Stimulated activated CD8-positive, alpha-beta memory T cell treated with anti-CD3 and anti-CD28 coated beads, Interleukin-7, amount 100 ng/mL, for 1 hour (primary cell): Measurements from ENCODE around the gene RBM47.
"Not testable (repeated sequence)": the region's sequence is repeated elsewhere in the genome, so short reads cannot be mapped to it uniquely, and the experiment has no call there.

Experiments
- DNase-seq, 2 donors: peaks; one replicate each; pipeline ENCODE4 v3.0.0-alpha.2; 2020; ENCODE audit warnings: low read depth in 2 of 2

The RBM47 gene

DNA sequence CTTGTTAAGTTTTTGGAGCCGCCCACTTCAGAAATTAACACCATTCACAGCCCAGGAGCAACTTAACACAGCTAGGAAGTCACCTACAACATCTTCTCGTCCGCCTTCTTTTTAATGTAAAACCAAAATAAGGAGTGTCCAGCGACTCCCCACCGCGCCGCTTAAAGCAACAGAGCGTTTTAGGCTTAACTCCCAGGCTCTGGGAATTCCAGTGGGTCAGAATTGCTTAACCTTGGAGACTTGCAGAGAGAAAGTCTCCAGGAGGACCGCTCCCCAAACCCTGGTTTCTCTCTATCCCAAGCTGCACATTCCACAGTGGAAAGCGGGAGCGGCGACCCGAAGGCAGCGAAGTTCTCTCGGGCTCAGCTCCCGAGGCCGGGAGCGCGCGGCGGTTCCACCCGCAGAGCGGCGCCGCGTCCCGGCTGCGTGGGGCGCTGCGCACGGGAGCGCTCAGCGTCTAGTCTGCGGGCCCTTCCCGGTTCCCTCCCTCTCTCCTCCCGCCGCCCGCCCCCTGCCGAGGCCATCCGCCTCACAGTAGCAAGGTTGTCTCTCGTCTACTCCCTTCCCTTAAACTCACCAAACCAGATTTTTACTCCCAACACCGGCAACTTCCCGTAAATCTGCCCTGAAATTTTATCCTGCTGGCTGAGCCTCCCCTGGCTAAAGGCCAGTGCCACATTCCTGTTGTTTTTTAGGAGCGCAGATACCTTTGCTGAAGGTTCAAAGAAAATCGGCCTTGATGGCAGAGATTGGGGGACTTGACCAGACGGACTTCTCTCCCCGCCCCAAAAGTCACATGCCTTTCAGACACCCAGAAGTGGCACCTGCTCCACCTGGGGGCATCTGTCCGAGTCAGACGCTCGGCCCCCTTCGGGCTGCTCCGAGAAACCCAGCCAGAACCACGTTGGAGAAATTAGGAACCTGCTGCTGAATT is at the start of gene RBM47:
Gene RBM47, minus strand, starts transcription at position 464 of the 934 bp plus-strand sequence. CDS start 190,971 bp downstream, outside the sequence.
- peak in 1 of 2 donors; percentile 5 for DNase-seq

DNA sequence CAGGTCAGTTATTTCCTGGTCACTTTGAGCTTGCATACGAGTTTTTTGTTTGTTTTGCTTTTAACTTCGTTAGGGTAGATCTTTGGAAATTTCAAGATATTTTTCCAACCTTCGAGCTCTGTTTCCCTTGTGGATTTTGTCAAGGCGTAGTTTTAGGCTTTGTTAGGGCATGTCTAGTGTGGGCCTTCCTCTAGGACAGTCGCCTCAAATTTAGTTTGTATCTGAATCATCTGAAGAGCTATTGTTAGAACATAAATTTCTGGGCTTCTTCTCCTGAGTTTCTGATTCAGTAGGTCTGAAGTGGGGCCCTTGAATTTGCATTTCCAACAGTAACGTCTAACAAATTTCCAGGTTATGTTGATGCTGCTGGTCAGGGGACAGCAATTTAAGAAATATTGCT is 48.8 kb upstream of the RBM47 start:
- DNase-seq, result no peak

DNA sequence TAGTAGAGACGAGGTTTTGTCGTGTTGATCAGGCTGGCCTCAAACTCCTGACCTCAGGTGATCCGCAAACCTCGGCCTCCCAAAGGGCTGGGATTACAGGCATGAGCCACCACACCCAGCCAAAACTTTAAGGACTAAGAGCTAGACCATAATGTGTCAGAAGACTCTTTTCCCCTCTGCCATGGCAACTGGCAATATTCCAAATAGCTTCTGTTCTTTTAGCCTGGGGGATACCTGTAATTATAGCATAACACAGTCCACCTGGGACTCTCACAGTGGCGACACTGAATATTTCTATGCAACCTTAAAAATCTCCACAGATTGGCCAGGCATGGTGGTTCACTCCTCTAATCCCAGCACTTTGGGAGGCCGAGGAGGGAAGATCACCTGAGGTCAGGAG is 45.5 kb upstream of the RBM47 start:
- no peak for DNase-seq

DNA sequence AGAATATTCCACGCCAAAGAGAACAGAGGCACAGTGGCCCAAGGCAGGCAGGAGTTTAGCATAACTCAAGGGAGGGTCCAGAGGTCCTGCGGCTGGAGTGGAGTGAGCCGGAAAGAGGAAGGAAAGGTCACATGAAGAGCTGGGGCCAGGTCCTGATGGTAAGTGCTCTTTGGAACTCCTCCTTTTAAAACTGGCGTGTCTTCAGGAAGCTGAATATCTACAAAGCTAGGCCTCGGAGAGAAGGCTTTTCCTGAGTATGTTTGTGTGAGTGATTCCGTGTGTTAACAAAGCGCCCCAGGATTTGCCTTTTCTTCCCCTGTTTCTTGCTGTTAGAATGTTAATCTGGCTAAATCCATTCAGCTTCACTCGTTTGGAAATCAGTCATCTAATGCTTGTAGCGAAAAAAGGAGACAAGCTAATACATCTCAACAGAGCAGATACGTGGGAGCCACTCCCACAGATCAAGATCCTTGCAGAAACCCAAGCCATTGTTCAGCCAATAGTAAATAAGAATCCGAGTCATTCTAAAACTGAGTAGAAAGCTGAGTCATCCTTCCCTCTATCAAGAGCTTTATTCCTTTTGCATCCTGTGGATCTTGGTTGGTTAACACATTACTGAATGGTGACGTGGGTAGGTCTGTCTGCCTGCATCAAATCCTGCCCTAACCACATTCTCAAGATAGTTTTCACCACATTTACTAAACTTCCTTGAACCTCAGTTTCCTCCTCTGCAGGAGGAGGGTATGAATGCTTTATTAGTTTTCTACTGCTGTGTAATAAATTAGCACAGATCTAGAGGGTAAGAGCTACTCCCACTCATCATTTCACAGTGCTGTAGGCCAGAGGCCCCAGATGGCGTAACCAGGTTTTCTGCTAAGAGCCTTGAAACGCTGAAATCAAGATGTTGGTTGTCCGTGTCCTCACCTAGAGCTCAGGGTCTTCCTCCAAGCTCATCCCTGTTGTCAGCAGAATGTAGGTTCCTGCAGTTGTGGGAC is 43.2 kb upstream of the RBM47 start:
- DNase-seq, result no peak

DNA sequence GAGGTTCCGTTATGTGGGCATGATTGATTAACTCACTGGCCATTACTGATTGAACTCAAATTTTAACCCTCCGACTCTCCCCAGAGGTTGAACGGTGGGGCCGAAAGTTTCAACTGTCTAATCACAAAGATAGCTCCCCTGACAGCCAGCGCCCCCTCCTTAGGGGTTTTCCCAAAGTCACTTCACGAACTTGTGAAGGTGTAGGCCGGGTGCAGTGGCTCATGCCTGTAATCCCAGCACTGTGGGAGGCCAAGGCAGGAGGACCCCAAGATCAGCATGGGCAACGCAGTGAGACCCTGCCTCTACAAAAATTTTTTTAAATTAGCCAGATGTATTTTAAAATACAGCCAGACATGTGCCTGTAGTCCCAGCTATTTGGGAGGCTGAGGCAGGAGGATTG is 39.8 kb upstream of the RBM47 start:
- no peak for DNase-seq

DNA sequence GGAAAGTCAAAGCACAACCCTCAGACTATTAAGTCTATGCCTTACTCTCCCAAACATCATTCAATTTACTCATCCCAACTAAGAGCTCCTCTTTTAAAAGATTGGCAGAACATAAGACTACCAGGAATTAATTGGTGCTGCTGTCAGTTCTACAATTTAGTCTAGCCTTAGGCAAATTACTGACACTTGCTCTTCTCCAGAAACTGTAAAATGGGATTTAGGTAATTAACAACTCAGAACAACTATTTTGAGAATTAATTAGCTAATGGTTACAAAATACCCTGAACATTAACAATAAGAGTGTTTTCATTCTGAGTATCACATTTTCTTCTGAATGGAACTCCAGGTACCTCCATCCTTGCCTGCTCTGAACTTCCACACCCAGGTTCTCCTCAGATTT is 36.2 kb upstream of the RBM47 start:
- no peak for DNase-seq

DNA sequence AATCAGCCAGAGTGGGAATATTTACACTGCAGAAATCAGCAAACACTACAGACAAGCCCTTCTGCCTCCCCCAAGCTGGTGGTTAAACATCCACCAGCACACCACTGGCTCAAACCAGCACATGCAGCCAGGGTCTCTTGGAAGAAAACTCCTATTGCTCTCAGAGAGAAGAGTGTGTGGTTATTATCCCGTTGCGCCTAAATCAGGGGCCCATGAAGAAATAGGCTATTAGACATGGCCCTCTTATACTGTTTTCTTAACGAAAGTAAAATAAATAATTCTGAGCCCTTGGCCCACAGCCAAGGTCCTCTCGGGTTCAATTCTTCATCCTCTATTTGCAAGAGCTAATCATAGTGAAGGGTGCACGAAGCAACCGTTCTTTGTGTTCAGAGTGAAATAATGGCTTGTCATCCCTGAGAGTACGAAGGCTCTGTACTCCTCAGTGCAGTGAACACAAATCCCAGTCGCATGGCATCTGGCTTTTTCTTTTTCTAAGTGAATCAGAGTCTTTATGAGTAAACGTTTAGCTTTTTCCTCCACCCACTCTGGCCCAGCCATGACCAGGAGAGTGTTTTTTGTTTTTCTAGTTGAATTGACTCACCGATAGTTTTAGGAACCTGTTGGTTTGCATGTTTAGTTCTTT is 33.4 kb upstream of the RBM47 start:
- DNase-seq, result no peak

DNA sequence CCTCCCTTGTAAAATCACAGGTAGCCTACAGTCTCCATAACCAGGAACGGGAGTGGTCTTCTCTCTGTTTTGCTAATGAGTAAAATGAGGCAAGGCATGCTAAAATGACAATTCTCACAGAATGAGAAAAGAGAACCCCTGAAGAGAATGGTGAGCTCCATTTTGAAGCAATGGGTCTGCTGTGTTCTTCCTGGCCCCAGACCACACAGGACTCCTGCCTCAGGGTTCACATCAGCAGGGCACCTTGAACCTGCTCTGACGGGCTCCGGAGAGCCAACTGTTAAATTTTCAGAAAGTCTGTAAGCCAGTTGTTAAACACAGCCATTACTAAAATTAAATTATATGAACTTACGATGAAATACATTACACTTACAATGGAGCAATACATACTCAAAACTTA is 32.1 kb upstream of the RBM47 start:
- no peak for DNase-seq

DNA sequence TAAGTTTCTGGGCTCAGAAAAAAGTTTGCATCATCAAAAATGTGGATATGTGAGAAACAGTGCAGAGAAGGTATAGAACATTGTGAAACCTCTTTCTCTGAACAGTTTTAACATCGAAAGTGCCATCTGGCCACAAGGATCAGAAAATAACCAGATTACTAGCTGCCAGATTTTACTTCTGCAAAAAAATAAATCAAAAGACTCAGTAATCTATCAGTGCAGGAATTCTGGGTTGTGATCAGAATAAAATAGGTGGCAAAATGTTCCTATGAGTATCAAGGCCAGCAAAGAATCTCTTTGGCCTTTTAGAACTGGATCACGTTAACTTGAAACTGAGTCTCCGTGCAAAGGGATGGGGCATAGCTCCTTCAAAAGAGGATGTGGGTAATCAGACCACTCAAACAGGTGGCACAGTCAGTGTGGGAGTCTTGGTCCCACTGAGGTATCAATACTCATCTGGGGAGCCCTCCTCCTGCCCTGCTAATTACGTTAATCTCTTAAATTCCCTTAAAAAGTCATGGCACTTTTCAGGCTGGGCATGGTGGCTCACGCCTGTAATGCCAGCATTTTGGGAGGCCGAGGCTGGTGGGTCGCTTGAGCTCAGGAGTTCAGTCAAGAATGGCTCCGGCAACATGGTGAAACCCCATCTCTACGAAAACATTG is 26.7 kb upstream of the RBM47 start:
- DNase-seq, result no peak

DNA sequence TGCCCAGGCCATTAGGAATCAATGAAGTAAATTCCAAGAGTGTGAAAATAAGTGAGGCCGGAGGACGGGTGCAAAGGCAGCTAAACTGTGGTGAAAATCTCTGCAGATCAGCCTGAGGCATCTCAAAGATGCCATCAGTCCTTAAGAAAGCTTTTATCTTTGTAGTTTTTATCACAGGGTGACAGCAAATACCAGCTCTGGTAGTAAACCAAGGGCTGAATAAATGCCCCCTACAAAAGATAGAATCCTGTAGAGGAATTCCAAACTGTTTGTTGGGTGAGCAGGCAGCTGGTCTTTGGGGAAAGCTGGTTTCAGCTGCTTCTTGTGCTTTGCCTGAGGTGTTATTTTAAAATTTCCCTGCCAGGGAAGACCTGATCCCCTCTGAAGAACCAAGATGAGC is 21.6 kb upstream of the RBM47 start:
- DNase-seq, result no peak

DNA sequence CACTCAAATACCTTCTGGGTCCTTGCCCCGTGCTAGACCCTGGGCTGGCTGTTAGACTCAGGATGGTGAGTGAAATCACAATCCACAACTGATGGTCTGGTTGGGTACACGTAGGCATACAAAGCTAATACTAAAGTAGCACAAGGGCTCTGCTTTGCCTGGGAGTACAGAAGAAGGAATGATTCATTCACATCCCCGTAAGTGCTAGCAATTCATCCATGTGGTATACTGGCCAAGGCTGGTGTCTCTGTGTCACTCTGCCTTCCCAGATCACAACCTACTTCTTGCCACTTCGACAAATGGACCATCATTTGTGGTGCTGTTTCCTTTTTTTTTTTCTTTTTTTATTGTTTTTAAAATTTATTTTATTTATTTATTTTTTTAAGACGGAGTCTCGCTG is 19.7 kb upstream of the RBM47 start:
- DNase-seq, result no peak

DNA sequence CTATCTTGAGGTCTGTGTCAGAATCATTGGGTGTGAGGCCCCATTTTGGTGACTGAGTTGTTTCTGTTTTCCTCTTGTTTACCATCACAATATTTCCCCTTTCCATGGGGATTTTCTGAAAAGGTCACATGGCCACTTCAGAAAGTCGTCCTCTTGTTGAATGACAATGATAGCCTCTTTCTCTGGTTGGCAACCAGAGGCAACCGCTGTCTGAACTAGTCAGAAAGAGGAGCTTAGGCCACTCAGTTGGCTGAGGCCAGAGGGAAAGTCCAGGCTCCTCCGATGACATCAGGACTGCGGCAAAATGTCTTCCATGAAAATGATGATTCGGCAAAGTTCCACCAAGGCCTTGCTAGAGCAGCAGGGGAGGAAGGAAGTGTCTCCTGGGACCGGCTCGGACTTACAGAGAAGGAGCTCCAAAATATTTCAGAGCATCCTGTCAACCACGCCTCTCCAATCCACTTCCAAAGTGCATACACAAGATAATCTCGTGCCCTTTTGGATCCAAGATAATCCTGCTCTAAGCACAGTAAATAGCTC is 19.1 kb upstream of the RBM47 start:
- DNase-seq, result no peak

DNA sequence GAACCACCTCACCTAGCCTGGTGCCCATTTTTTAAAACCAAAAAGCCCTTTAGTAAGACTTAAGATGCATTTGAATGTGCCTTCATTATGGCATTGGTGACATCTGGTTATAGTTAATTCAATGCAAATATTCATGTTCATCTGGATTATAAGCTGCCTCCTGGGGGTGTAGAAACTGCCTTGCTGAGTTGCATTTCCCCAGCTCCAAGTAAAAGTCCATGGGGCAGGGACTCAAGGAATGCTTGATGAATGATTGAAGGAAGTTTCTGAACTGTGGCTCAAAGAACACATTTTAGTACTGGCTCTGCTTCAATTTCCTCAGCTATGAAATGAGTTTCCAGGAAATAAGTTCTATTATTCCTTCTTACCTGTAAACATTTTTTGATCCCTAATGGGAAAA is 18.5 kb upstream of the RBM47 start:
- no peak for DNase-seq

DNA sequence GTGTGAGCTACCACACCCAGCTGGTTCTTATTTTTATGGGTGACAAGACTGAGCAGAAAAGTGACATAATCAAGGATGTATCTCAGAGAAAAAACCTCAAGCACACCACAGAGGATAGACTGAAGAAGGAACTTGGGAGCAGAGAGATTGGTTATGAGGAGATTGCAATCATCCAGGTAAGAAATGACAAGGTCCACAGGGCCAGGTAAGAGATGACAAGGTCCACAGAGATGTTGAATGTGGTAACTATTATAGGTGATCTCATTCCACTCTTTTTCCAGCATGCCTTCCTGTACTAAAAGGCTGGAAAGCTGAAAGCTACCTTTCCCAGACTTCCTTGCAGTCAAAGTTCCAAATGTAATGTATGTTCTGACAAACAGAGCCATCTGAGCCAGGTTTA is 15.9 kb upstream of the RBM47 start:
- DNase-seq, result no peak

DNA sequence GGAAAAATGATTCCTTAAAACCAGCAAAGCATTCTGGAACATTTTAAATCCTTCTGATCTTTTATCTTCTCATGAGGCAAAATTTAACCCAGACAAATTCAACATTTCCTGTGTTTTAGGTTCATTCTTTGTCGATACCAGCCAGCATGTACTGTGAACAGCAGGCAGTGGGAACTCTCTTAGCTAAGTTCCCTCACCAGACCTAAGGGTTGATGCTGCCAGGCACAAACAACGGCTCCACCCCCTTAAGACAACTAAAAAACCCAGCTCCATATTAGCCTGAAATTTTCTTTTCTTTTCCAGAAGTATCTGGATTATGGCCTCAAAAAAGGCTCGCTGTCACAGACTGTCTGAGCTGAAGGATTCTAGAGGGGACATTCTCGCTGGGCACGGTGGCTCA is 2.4 kb upstream of the RBM47 start:
- no peak for DNase-seq

DNA sequence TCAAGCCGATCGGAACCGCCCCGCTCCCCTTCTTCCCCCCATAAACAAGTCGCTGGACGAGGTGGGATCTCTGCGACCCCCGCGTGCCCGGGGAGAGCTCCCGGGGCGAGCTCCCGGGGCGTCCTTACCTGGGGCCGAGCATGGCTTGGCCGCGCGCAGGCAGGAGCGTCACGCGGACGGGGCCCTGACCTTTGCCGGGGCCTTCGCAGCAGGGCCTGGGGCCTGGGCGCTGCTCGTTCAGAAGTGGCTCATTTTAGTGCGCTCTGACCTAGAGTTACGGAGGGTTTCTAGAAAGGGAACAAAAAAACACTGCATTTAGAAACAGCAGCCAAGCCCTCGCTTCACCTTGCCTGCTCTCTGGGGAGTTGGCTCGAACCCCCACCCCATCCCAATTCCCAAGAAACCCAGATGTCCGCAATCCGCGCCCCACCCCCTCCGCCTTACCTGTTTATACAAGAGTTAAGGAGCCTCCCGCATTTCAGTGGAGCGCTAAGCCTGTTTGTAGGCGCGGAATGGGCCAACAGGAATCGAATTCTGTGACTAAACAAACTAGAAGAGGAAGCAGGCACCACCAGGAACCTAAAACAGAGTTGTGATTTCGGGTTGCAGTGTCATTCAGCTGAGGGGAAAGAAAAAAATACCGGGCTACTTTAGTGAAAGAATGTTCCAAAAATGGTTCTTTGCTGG is 814 bp upstream of the RBM47 start:
- DNase-seq, result no peak

DNA sequence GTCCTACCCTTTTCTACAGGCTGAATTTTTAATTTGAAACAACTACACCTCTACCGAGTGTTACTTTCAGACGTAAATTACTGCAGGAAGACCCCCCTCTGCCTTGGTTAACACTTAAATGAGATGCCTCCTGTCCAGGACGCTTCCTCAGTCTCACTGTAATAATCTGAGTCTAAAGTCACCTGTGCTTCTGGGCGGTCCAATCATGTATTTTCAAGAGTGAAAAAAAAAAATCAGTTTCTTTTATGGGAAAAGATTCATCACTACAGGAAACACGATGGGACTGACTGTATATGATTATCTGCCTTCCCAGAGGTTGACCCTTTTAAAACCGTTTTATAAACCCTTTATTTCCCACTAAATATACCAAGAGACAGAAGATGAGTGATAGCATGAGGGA is 776 bp downstream of the RBM47 start:
- DNase-seq, result no peak

DNA sequence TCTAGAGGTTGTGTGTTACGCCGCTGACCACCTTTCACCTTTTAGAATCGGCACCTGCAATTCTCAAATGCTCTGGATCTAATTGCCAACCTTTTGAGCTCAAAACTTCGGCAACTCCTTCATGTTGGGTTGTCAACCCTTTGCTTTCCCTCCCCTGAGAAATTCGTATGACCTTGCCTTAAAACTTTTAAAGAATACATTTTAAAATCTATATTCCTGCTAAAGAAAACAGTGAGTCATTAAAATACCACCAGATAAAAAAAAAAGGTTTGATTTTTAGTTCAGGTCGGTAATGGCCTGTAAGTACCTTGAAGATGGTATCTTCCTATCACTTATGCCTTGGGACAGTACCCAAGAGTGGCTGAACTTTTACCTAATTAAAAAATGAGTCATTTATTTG is 1.3 kb downstream of the RBM47 start:
- not testable (repeated sequence) for DNase-seq

DNA sequence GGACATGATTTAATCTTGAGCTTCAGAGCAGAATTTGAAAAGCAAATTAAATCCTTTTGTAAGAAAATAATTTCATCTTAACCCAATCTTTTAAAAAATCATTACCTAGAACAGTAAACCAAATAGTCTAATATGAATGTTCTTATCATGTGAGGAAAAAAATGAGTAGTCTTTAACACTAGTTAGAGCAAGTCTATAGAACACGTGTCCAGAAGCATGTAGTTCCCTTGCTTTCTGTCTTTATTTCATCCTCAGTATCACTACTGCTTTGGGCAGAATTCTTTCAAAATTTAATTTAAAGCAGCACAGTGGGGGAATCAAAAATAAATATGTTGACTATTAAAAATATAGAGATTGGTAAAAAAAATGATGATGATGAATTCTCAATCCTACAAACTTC is 2.1 kb downstream of the RBM47 start:
- DNase-seq, result no peak

DNA sequence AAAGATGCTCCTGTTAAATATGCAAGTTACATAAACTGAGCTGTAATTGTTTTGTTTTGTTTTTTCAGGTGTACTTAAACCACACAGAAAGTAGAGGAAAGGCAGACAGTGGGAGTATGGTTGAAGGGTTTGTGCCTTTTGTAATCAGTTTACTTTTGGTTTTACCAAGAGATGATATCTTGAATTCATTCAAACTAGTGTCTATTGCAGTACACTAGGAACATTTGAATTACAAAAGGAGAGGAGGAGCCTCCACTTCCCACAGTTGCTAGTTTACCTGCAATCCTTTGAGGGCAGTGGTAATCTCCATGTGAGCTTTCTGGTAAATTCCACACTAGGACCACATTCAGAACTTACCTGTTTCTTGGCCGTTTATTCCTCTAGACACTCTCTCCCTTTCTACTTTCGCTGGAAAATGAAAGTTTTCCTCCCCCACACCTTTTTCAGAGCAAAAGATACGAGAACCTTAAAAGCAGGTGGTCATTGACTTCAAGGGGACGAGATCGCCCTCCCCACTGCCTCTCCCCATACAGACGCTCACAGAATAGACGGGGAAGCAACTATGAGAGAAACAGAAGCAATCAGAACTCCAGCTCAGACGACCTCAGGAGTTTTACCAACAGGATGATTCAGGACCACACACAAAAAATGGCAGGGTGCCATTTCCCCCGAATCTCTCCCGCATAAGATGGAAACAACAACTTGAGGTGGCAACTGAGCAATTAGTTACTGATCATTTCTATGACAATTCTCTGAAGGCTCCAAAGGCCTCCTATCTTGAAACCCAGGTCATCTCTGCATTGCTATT is 3.3 kb downstream of the RBM47 start:
- DNase-seq, result no peak
